Stimulated activated naive CD8-positive, alpha-beta T cell treated with anti-CD3 and anti-CD28 coated beads, Interleukin-15, Interleukin-2, amounts not matched to agents 100 U/mL and 50 U/mL, for 24 hours (primary cell): ENCODE measurements around the gene ST3GAL4.
"Not testable (repeated sequence)": the region's sequence is repeated elsewhere in the genome, so short reads cannot be mapped to it uniquely, and the experiment has no call there.

Experiments
- ATAC-seq: fragments of 150-1000 bp; cut with Tn5 transposase; one replicate; pipeline ENCODE4 v1.10.0; 2021
- DNase-seq: peaks from one replicate; pipeline ENCODE4 v3.0.0; 2021

ST3GAL4 gene

GRCh38 chr11:126355324-126355925 lies at the start of gene ST3GAL4:
TSS of gene ST3GAL4 (plus strand) at chr11:126355686. CDS start at chr11:126406156, 50,470 bp downstream.
- DNase-seq (peak; percentile 82), ATAC-seq (peak; percentile 78)

- ATAC-seq, result peak; percentile 30
- no peak for DNase-seq
Measured at GRCh38 chr11:126305699-126306098, 49.8 kb upstream of the ST3GAL4 start.

- ATAC-seq (no peak), DNase-seq (no peak)
Measured at GRCh38 chr11:126307706-126308105, 47.8 kb upstream of the ST3GAL4 start.

GRCh38 chr11:126308271-126308671 lies 47.2 kb upstream of the ST3GAL4 start:
- DNase-seq, result no peak
- ATAC-seq, result no peak

- DNase-seq, ATAC-seq: not testable (repeated sequence)
Measured at GRCh38 chr11:126308771-126309170, 46.7 kb upstream of the ST3GAL4 start.

GRCh38 chr11:126310200-126310991 lies 45.1 kb upstream of the ST3GAL4 start:
- peak; percentile 72 for DNase-seq

GRCh38 chr11:126310992-126311310 lies 44.5 kb upstream of the ST3GAL4 start:
- no peak for DNase-seq
- no peak for ATAC-seq

More at GRCh38 chr11:126310200-126310991, 45.1 kb upstream of the ST3GAL4 start:
- ATAC-seq, result peak; percentile 78

GRCh38 chr11:126311401-126312291 lies 43.8 kb upstream of the ST3GAL4 start:
- no peak for ATAC-seq
- no peak for DNase-seq

GRCh38 chr11:126312961-126313360 lies 42.5 kb upstream of the ST3GAL4 start:
- no peak for ATAC-seq
- DNase-seq, result no peak

GRCh38 chr11:126313826-126314225 lies 41.7 kb upstream of the ST3GAL4 start:
- DNase-seq, result no peak

GRCh38 chr11:126317432-126317755 lies 38.1 kb upstream of the ST3GAL4 start:
- ATAC-seq (no peak), DNase-seq (no peak)

More at GRCh38 chr11:126313826-126314225, 41.7 kb upstream of the ST3GAL4 start:
- no peak for ATAC-seq

GRCh38 chr11:126317756-126318573 lies 37.5 kb upstream of the ST3GAL4 start:
- ATAC-seq (peak; percentile 50), DNase-seq (peak; percentile 46)

GRCh38 chr11:126318574-126319373 lies 36.7 kb upstream of the ST3GAL4 start:
- ATAC-seq (peak; percentile 83), DNase-seq (peak; percentile 29)

GRCh38 chr11:126319374-126319740 lies 36.1 kb upstream of the ST3GAL4 start:
- DNase-seq (no peak), ATAC-seq (no peak)

GRCh38 chr11:126322996-126323395 lies 32.5 kb upstream of the ST3GAL4 start:
- no peak for ATAC-seq
- DNase-seq, result no peak

GRCh38 chr11:126327281-126328000 lies 28.0 kb upstream of the ST3GAL4 start:
- DNase-seq, result no peak
- ATAC-seq, result no peak

GRCh38 chr11:126328001-126328390 lies 27.5 kb upstream of the ST3GAL4 start:
- DNase-seq, result no peak
- no peak for ATAC-seq

GRCh38 chr11:126328444-126328843 lies 27.0 kb upstream of the ST3GAL4 start:
- DNase-seq (no peak), ATAC-seq (no peak)

GRCh38 chr11:126328938-126329643 lies 26.4 kb upstream of the ST3GAL4 start:
- DNase-seq (no peak), ATAC-seq (no peak)
